Cardiac septum (tissue), 1 donor: ENCODE measurements around the gene HDAC7. TPM values are rescaled to one million over a fixed set of nuclear protein-coding genes. Genes with fewer than 3 reads are reported as not detected.

Experiments used
- DNase-seq: peaks from one replicate; pipeline ENCODE4 v3.0.0-alpha.2; 2020; ENCODE audit warnings: low spot score
- intact Hi-C: fragments of 100-400 bp; cut with DNase I; formaldehyde crosslinking; loops from one replicate; pipeline ENCODE4 v1.14.0; 2022
- total RNA-seq: library from RNA; stranded (reverse); fragmentation: NEBNext Ultra II Directional; extraction: Animal tissue kit (Norgen Biotek cat#: 25700); gene quantifications from one replicate; pipeline ENCODE4 v1.2.1, GENCODE V29; 2021
- donor health status: DM: no; HTN: no; CAD: no.

HDAC7 gene
- total RNA-seq, 1 donor from 2014 or later: 62.7 TPM

DNA sequence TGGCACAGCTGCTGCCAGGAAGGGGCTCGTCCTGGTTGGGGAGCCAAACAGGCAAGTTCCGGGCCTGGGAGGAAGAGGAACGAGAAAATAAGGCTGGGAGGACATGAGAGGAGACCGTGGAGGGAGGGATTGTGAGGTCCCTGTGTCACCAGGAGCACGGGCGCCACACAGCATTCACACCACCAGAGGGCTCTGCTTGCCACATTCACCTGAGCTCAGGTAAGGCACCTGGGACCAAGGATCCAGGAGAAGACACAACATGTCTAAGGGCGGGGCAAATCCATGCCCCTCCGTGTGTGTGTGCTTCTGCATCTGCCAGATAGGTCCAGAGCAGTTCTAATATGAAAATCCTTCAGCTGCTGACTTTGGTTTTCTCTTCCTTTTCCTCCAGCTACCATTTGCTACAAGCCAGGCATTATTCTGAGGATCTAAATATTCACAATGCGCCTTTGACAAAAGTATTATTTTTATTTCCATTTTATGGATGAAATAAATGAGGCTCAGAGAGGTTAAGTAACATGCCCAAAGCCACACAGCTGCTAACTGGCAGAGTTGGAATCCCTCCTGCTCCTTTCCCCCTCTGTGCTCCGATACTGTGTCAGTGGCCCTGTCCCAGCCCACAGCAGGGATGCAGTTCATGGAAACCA is 75.6 kb downstream of the HDAC7 start:
- intact Hi-C loops: loop anchor here (2.0 kb wide), 1 partner anchor 21 kb away; no protein-coding TSS in a partner anchor
- DNase-seq: no peak

DNA sequence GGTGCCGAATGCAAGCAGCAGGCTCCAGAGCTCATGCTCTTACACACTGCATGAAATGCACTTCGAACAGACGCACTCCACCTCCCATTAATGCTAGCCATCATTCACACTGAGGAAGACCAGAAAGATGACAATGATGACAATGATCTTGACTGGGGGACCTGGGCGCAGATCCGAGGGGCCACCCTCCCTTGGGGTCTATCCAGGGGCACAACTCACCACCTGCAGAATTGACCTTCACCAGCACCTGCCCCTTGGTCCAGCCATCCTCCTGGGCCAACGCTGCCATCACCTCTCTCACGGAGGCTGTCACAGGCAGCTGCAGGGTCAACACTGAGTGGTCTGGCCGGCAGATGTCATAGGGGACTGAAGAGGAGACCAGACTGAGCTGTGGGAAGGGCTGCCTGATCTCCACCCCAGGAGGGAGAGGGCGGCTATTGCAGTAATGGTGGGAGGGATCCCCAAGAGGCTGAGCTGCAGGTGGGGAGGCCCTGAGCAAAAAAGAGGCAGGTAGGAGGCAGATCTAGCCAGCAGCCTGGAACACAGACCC is 76.3 kb downstream of the HDAC7 start:
- DNase-seq: no peak
- intact Hi-C loops: no loop called here

DNA sequence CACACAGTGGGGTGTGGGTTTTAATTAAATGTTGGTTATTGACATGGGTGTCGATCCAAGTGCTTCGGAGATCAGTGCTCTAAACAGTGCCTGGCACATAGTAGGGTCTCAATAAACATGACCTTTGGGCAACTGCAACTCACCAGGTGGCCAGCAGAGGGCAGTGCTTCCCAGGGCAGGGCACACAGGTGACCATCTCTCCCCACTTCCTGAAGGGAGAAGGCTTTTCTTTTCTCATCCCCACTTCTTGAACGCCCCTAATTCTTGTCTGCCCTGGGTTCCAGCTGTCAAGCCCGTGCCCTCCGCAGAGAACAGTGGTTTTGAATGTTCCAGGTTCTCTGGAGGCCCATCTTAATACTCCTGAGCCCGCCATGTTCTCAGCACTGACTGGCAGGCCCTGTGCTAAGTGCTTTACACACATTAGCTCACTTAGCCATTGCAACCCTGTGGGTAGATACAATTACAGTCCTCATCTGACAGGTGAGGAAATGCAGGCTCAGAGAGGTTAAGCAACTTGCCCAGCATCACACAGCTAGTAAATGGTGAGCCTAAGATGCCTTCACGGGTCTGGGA is 77.4 kb downstream of the HDAC7 start:
- intact Hi-C loops: no loop called here
- peak; percentile 84 for DNase-seq

DNA sequence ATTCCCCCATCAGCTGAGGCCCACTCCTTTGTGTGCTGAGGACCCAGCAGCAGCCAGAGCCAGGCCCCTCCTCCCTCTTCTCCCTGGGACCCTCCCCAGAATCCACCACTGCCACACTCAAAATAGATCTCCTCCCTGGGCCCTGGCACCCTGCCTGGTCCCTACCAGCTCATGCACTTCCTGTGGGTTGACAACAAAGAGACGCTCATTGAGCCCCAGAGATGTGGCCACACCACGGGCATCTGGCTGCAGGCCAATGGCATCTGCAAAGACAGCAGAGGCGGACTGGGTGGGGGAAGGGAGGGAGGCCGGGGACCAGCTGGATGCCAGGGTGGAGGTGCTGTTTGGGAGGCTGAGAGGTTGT is 78.4 kb downstream of the HDAC7 start:
- peak; percentile 90 for DNase-seq
- intact Hi-C loops: no loop called here

DNA sequence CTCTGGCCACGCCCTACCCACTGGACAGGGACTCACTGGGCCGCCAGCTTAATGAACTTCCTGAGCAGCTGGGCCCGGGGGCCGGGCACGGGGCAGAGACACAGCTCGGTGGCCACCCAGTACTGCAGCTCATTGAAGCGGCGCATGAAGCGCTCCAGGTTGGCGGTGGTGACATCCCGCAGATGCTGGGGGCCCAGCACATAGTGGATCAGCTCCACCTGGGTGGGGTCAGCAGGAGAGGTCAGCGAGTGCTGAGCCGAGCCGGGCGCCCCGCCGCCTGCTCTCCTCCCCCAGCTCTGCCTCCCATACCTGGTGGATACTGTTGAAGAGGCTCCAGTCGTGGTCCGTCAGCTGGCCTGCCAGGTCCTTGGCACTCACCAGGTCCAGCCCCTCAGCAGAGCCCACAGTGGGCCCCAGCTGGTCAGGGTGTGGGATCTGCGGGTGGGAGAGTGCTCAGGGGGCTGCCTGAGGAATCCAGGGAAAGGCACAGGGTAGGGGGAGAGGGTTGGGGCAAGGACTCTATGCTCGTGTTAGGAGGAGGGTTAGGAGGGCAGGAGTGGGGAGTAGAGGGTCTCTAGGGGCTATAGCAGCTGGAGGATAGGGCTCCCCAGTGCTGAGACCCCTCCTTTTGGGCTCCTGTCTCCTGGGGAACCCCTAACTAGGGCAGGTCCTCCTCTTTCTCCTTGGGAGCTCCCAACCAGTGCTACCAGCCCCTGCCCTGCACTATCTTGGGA is 78.9 kb downstream of the HDAC7 start:
- intact Hi-C loops: no loop called here
- no peak for DNase-seq

DNA sequence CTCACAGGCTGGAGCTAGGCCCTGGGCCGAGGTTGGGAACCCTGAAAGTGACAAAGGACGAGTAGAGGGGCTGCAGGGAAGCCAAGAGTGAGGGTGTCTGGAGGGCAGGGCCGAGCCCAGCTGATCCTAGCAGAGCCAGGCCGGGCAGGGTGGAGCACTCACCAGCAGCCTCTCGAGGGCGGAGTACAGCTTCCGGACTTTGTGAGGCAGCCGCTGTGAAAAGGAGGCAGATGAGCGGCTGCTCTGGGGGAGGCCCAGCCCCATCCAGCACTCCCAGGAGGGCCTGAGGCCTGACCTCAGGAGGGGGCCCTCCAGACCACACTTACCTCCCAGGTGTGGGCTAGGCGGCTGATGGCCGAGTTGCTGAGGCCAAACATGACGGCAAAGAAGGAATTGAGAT is 79.7 kb downstream of the HDAC7 start:
- no peak for DNase-seq
- intact Hi-C loops: no loop called here

DNA sequence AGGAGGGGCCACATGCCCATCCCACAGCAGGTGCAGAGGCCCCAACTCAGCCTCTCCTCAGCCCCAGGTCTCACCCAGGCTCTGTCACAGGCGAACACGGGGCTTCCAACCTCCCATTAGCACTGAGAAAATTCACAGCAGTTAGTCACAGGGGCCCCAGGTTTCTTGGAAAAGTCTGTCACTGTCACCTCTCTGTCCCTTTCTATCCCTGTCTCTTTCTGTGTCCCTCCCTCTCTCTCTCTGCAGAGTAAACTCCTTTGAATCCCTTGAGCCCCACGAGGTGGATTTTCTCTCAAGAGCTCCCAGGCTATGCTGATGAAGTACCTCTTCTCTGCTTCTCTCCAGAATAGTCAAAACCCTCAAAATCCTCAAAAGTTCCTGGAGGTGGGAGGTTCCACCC is 80.4 kb downstream of the HDAC7 start:
- DNase-seq: no peak
- intact Hi-C loops: no loop called here

DNA sequence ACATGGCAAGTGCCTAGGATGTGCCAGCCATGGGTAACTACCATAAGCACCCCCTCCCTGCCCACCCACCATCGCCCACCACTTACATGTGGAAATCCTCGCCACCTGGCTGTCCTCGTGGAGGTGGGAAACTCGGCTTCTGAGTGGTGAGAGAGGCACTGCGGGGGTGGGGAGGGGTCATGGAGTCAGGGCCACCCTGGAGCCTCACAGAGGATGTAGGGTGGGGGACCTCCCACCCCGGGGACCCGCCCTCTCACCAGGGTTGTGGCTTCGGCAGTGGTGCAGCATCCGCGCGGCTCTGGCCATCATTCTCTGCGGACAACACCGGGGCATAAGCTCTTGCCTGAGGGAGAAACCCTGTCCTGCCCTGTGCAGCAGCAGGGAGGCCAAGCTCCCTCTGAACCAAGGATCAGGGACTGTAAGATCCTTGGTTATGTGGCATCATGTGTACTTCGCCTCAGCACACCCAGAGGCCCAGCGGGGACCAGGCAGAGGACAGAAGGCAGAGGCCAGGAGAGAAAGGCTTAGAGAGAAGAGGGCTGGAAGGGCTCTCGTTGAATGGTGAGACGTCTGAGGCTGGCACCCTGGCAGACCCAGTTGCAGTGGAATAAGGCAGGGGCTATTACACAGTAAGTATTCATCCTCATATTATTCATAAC is 81.6 kb downstream of the HDAC7 start:
- DNase-seq: no peak
- intact Hi-C loops: loop anchor here (1.0 kb wide), 2 partner anchors 15 to 21 kb away; no protein-coding TSS in a partner anchor

DNA sequence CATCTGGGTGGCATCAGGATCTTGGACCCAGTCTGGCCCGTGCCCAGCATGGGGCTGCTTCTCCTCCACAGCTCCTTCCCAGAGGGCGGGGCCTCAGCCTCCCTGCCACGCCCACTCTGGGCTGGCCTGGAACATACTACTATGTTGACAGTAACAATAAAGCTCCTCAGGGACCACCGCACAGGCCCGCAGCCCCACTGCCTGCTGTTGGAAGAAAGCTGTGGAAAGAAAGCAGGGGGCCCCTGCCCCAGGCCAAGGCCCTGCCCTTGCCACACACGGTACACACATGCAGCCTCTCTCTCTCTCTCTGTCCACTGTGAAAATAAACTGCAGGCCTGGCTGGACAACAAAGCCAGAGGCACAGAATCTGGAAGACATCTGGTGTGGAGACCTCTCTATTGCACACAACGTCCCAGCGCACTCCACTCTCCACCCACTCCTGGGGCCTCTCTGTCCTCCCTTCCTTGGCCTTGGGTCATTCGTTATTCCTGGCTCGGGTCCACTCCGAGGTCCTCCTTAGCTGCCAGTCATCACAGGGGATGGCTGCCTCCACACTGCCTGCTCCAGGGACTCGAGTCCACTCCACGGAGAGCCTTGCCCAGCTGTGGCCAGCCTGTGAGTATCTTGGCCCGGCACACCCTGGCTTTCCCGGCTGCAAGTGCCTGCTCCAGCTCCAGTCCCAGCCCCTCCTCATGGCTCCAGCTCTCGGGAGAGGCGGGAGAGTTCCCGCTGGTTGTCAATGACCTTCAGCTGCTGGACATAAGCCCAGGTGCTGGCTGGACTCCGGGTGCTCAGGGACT is 82.6 kb downstream of the HDAC7 start:
- intact Hi-C loops: loop anchor here (1.0 kb wide), 2 partner anchors 16 to 20 kb away; no protein-coding TSS in a partner anchor
- DNase-seq: peak; percentile 90

DNA sequence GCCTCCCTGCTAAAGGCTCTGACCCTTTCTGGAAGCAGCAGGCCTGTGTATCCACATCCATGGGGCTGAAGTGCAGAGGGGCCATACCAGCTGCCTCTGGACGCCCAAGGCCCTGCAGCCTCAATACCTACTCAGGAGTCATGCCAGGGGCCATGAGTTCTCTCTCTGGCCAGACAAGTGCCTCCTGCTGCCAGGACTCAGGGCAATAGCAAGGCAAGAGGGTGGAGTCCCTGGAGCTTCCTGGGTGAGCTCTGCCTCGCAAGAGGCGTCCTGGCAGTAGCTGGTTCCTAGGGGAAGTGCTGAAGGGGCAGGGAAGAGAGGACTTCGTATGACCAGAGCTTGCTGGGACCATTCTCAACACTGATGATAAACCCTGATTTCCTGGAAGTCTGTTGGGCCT is 83.5 kb downstream of the HDAC7 start:
- DNase-seq: no peak
- intact Hi-C loops: no loop called here

DNA sequence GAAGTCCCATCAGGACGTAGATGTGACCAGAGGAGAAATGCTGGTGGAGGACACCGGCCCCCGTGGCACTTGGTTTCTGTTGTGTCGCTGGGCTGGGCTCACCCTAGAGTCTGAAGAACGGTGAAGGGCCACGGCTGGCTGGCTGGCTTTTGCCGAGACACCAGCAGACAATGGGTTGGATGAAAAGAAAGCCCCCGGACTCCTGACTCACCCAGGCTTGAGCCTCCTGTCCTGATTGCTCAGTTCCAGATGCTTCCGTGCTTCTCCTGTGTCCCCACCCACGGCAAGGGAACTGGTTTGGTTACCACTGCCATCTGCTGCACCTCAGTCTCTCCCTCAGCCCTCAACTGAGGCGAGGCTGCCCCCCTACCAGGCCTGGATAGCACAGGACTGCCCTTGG is 84.1 kb downstream of the HDAC7 start:
- intact Hi-C loops: no loop called here
- no peak for DNase-seq

DNA sequence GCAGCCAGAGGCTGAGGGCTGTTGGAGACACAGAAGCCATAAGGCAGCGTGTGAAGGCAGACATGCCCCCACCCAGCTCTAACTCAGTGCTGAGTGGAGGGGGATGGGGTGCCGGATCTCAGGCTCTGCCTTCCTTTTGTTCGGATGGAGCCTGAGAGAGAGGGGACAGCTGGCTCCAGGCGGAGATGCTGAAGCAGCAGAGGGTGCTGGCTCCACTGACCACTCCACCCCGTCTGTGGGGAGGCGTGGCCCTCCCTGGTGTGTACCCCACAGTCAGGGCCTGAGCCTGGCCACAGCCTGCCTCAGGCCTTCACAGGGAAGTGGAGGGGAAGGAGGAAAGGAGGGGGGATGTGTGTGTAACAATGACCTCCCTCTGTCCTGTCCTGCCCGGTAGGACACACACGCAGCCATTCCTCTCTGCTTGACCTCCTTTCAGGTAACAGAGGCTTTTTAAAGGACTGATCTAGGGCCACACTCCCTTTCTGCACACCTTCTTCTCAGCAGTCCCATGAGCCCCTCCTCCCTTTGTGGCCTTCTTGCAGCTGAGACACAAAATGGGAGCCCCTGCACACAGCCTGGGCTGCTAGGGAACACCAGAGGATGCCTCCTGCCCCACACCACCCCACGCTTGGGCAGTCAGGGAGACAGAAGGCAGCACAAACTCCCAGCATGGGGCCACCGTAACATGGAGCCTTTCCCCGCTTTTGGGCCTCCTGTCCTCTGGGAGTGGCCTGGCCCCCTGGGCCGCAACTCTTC is 84.8 kb downstream of the HDAC7 start:
- DNase-seq: no peak

DNA sequence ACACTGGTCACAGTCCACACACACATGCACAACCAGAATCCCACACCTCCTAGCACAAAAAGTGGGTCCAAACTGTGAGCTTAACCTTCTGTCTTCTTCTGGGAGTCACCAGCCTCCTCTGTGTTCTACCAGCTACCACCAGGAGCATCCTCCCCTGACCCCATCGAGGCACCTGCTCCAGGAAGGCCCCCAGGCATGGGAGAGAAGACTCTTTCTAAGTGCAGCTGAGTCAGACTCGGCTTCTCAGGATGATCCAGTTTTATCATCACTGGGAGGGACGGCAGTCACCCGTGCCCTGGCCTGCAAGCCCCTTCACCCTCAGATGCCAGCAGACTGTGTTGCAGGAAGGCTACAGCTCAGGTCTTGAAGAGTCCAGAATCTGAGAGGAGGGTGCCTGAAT is 86.6 kb downstream of the HDAC7 start:
- intact Hi-C loops: no loop called here
- DNase-seq: no peak

More for the DNA sequence above, 84.8 kb downstream of the HDAC7 start:
- intact Hi-C loops: no loop called here

Other genes starting within 250 kb of the HDAC7 start
- gene RPAP3, start 113.9 kb downstream of the HDAC7 start, total RNA-seq: 21.0 TPM
- 0.24 TPM for gene ENDOU, start 94.4 kb downstream of the HDAC7 start, total RNA-seq
- gene RAPGEF3, start 61.0 kb downstream of the HDAC7 start, total RNA-seq: 26.3 TPM
- 20.7 TPM for gene SLC48A1, start 46.7 kb downstream of the HDAC7 start, total RNA-seq
- gene VDR, start 85.1 kb upstream of the HDAC7 start, total RNA-seq: 1.3 TPM
- gene TMEM106C, start 143.7 kb upstream of the HDAC7 start, total RNA-seq: 37.5 TPM
- gene COL2A1, start 184.6 kb upstream of the HDAC7 start, total RNA-seq: 0.13 TPM